Prostate gland (tissue), 2 donors: ENCODE measurements around the gene TMPO. TPM values are rescaled to one million over a fixed set of nuclear protein-coding genes. Genes with fewer than 3 reads are reported as not detected.
"Not testable (repeated sequence)": the region's sequence is repeated elsewhere in the genome, so short reads cannot be mapped to it uniquely, and the experiment has no call there.

Experiments
- DNase-seq: peaks from one replicate; pipeline ENCODE4 v3.0.0-alpha.2; 2019; ENCODE audit warnings: low spot score
- H3K27ac ChIP-seq, 2 donors: fragments of 200-600 bp; sonication (generic); 2 replicates each; pipeline ENCODE4 v1.5.1; 2017 to 2019
- H3K27me3 ChIP-seq: fragments of 200-600 bp; sonication (generic); replicated peaks from 2 replicates; pipeline ENCODE4 v1.5.1; 2019; ENCODE audit not compliant: insufficient read depth
- H3K36me3 ChIP-seq, 2 donors: fragments of 200-600 bp; sonication (generic); 1 replicate in 1 of 2; 2 replicates in 1 of 2; pipeline versions ENCODE4 v1.5.1 to v1.8.1; 2017 to 2019
- H3K4me1 ChIP-seq: fragments of 200-600 bp; sonication (generic); replicated peaks from 2 replicates; pipeline ENCODE4 v1.5.1; 2019
- H3K4me3 ChIP-seq, 2 donors: fragments of 200-600 bp; sonication (generic); 2 replicates each; pipeline ENCODE4 v1.5.1; 2017 to 2019
- H3K9me3 ChIP-seq: fragments of 200-600 bp; sonication (generic); 2 replicates; pipeline ENCODE4 v1.5.1; 2017
- CTCF ChIP-seq, 4 experiments: fragments of 200-600 bp in 2 of 4; fragments of 450-650 bp in 2 of 4; sonication (generic) in 2 of 4; IDR thresholded peaks; 1 replicate in 3 of 4; 2 replicates in 1 of 4; pipeline ENCODE4 v1.5.1; 2016 to 2019; ENCODE audit warnings: antibody characterized with exemption in 4 of 4, mild to moderate bottlenecking in 2 of 4, moderate library complexity in 2 of 4
- POLR2A ChIP-seq: fragments of 450-650 bp; IDR thresholded peaks from one replicate; pipeline ENCODE4 v1.6.1; 2016; ENCODE audit warnings: antibody characterized with exemption, mild to moderate bottlenecking
- POLR2AphosphoS5 ChIP-seq: sonication (generic); formaldehyde crosslinking; IDR thresholded peaks from one replicate; pipeline ENCODE4 v1.6.1; 2017; ENCODE audit warnings: antibody characterized with exemption
- WGBS: methylation state at CpG from one replicate; pipeline ENCODE4 v1.1.5; 2018; 5-methylcytosine and 5-hydroxymethylcytosine counted together
- intact Hi-C: fragments of 100-400 bp; cut with DNase I; formaldehyde crosslinking; loops from one replicate; pipeline ENCODE4 v1.14.2; 2022
- total RNA-seq, 2 donors: library from RNA; depleted of rRNA; stranded (reverse); fragments of >200 nt; gene quantifications; one replicate each; pipeline ENCODE4 v1.1.0, GENCODE V29; 2016

The TMPO gene
- total RNA-seq, 2 donors from 2014 or later = 47.7 to 79.6 TPM

- WGBS = 95% methylated on average over 1 of the region's 1 CpG
- Histone ChIP-seq H3K4me3 (no peak overlapping the region), H3K4me1 (no peaks in the 10 kb centered on the region), H3K27ac (no peak overlapping the region), H3K36me3 (no peaks in the 10 kb centered on the region), H3K27me3 (no peaks in the 10 kb centered on the region), H3K9me3 (no peaks in the 10 kb centered on the region)
- intact Hi-C loops = no loop called here
- TF ChIP-seq POLR2A (no peak), POLR2AphosphoS5 (no peak), CTCF (IDR thresholded peaks at IDR 0.05) (no peak)
- no peak for DNase-seq
Observed at GRCh38 chr12:98544751-98545150, 29.4 kb downstream of the TMPO start.

- H3K4me3 ChIP-seq = no peak overlapping the region
- DNase-seq = no peak
- no peaks in the 10 kb centered on the region for H3K27me3 ChIP-seq
- H3K27ac ChIP-seq = no peak overlapping the region
- intact Hi-C loops = no loop called here
- H3K9me3 ChIP-seq = no peaks in the 10 kb centered on the region
- H3K36me3 ChIP-seq = no peaks in the 10 kb centered on the region
- TF ChIP-seq CTCF (IDR thresholded peaks at IDR 0.05) (no peak), POLR2A (no peak), POLR2AphosphoS5 (no peak)
- no peaks in the 10 kb centered on the region for H3K4me1 ChIP-seq
- 82% methylated on average over 5 of the region's 5 CpGs for WGBS
Observed at GRCh38 chr12:98549371-98550110, 34.2 kb downstream of the TMPO start.

GRCh38 chr12:98551787-98552186, 36.4 kb downstream of the TMPO start:
- H3K4me1 ChIP-seq = no peaks in the 10 kb centered on the region
- WGBS = over 99% methylated on average over 3 of the region's 3 CpGs
- H3K4me3 ChIP-seq = no peak overlapping the region
- no peak for DNase-seq
- H3K27me3 ChIP-seq = no peaks in the 10 kb centered on the region
- TF ChIP-seq POLR2A (no peak), CTCF (IDR thresholded peaks at IDR 0.05) (no peak), POLR2AphosphoS5 (no peak)
- H3K36me3 ChIP-seq = no peaks in the 10 kb centered on the region
- intact Hi-C loops = no loop called here
- H3K9me3 ChIP-seq = no peaks in the 10 kb centered on the region
- no peak overlapping the region for H3K27ac ChIP-seq

GRCh38 chr12:98558097-98558496, 42.7 kb downstream of the TMPO start:
- H3K9me3 ChIP-seq, H3K27ac ChIP-seq, intact Hi-C loops, H3K27me3 ChIP-seq, H3K4me3 ChIP-seq, DNase-seq, H3K4me1 ChIP-seq, H3K36me3 ChIP-seq: not testable (repeated sequence)
- 79% methylated on average over 4 of the region's 4 CpGs for WGBS

GRCh38 chr12:98559666-98560065, 44.3 kb downstream of the TMPO start:
- Histone ChIP-seq H3K27me3 (no peaks in the 10 kb centered on the region), H3K9me3 (no peaks in the 10 kb centered on the region), H3K4me1 (no peaks in the 10 kb centered on the region), H3K27ac (no peak overlapping the region), H3K36me3 (no peaks in the 10 kb centered on the region), H3K4me3 (no peak overlapping the region)
- DNase-seq = no peak
- TF ChIP-seq CTCF (IDR thresholded peaks at IDR 0.05) (no peak), POLR2AphosphoS5 (no peak), POLR2A (no peak)
- 0% methylated on average over 1 of the region's 1 CpG for WGBS
- intact Hi-C loops = loop anchor here (10.0 kb wide), 1 partner anchor 445 kb away; no protein-coding TSS in a partner anchor
